ENCODE results near the gene GP5. TPM values are rescaled to one million over a fixed set of nuclear protein-coding genes. Genes with fewer than 3 reads are reported as not detected.
A peak's percentile ranks its signal among the peaks of the same experiment; 100 is the strongest.

GP5 gene
- polyA plus RNA-seq (ENCODE audit: insufficient read length in 3 of 3) = under 1 TPM; 0.51 to 0.95 (median 0.69) TPM
- long read RNA-seq, donor 1, partial matches to known transcripts = 0 of 1 reads
- long read RNA-seq, donor 1, other reads (novel, unspliced or antisense) = 0 of 1 reads
- long read RNA-seq, donor 2 = 0 reads
- long read RNA-seq, donor 3 = 0 reads
- long read RNA-seq, donor 4, partial matches to known transcripts = 0 of 1 reads
- long read RNA-seq, donor 4, other reads (novel, unspliced or antisense) = 0 of 1 reads
- long read RNA-seq, donor 5 = 0 reads
- long read RNA-seq, donor 6, partial matches to known transcripts = 0 of 3 reads
- long read RNA-seq, donor 6, other reads (novel, unspliced or antisense) = 0 of 3 reads
- long read RNA-seq, donor 7, partial matches to known transcripts = 0 of 1 reads
- long read RNA-seq, donor 7, other reads (novel, unspliced or antisense) = 0 of 1 reads
- long read RNA-seq, donor 8 = 0 reads
- long read RNA-seq, donor 9, partial matches to known transcripts = 0 of 1 reads
- long read RNA-seq, donor 9, other reads (novel, unspliced or antisense) = 0 of 1 reads
- long read RNA-seq, donor 10 = 0 reads
- long read RNA-seq, donor 11, partial matches to known transcripts = 0 of 1 reads
- long read RNA-seq, donor 11, other reads (novel, unspliced or antisense) = 0 of 1 reads
- long read RNA-seq, donor 12 = 0 reads
- long read RNA-seq, donor 13 = 0 reads
- long read RNA-seq, donor 14 = 0 reads
- long read RNA-seq, donor 15, partial matches to known transcripts = 0 of 1 reads
- long read RNA-seq, donor 15, other reads (novel, unspliced or antisense) = 0 of 1 reads
- long read RNA-seq, donor 16 = 0 reads

DNA sequence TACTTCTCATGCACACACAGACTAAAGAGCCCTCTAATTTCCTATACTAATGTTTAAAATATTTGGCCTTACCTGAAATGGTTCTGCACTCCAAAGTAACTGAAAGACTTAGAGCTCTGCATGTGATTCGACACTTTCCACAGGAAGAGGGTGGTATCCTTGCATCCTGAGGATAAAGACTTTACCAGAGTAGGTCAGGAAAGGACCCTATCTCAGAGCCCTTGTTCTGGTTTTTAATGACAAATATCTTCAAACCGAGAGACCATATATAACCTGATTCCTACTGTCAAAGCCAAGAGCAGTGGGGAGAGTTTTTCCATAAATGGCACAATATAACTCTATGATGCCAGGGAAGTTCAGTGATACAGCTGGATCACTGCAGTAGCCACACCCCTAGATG is at the start of gene GP5:
Gene GP5, minus strand, starts transcription at position 101 of the 400 bp plus-strand sequence. CDS start 984 bp downstream, outside the sequence.
- no peak for DNase-seq (ENCODE audit: extremely low read depth in 1 of 11, low read depth in 9 of 11, low spot score in 4 of 11)

GRCh38 chr3:194447657-194448056 is 48.6 kb upstream of the GP5 start:
- DNase-seq (ENCODE audit: extremely low read depth in 1 of 11, low read depth in 9 of 11, low spot score in 4 of 11) = no peak

DNA sequence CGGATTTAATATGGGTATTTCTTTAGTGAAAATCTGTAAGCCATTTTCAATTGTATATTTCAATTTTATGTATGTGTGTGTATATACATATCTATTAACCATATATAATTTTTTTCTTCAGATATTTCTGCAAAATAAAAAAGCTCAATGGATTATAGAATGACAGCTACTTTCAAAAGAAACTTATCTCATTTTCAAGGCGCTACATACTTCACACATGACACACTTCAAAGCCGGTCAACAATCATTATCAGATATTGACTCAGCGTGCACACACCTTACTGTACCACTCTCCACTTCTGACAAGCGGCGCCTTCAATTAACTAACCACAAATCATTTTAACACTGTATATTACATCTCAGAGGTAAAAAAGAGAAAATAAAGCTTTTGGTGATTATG is 48.1 kb upstream of the GP5 start:
- no peak for DNase-seq (ENCODE audit: extremely low read depth in 1 of 11, low read depth in 9 of 11, low spot score in 4 of 11)

- no peak for DNase-seq (ENCODE audit: extremely low read depth in 1 of 11, low read depth in 9 of 11, low spot score in 4 of 11)
These were observed 47.7 kb upstream of the GP5 start for GRCh38 chr3:194446754-194447153.

DNA sequence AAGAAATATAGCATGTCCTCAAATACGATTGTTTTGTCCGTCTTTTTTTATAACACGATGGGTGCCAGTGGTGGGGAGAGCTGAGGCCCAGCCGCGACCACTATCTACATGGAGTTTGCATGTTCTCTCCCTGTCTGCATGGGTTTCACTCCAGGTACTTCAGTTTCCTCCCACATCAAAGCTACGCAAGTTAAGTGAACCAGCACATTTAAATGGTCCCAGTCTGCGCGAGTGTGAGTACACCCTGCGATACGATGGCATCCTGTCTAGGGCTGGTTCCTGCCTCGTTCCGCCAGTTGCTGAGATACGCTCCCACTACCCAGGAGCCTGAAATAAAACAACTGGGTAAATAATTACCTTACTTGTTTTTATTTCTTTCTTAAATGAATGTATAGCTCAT is 47.1 kb upstream of the GP5 start:
- DNase-seq (ENCODE audit: extremely low read depth in 1 of 11, low read depth in 9 of 11, low spot score in 4 of 11) = no peak

DNA sequence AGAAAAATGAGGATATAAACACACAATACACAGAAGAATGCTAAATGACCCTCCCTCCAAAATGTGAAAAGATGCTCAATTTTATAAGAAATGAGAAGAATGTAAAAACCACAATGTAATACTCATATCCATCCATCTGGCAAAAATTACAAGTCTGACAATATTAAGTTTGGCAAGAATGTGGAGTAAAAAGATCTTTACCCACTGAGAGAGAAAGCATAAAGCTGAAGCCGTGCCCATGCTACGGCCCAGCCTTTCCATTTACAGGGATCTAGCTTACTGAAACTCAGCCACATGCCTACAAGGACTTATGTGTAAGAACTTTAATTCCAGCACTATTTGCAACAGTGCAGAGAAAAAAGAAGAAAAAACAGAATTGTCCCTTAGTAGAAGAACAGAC is 44.8 kb upstream of the GP5 start:
- no peak for DNase-seq (ENCODE audit: extremely low read depth in 1 of 11, low read depth in 9 of 11, low spot score in 4 of 11)

DNA sequence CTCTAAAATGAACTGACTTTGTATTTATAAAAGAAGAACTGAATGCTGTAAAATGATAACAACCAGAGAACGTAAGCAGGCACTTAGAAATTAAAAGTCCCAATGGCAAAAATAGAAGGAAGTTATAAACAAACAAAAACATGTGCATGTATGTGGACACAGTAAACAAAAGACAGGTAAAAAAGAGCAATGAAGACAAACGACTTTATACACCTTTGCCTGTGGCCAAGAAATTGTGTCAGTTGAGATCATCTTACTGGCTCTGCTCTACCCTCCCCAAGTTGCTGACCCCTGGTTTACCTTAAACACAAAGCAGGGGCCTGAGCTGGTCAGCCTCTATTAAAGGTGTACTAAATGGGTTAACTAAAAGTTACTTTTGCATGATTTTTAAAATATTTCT is 41.7 kb upstream of the GP5 start:
- no peak for DNase-seq (ENCODE audit: extremely low read depth in 1 of 11, low read depth in 9 of 11, low spot score in 4 of 11)

- DNase-seq (ENCODE audit: extremely low read depth in 1 of 11, low read depth in 9 of 11, low spot score in 4 of 11) = no peak
These were observed 41.0 kb upstream of the GP5 start for GRCh38 chr3:194439881-194440550.

GRCh38 chr3:194434503-194434902 is 35.4 kb upstream of the GP5 start:
- DNase-seq (ENCODE audit: extremely low read depth in 1 of 11, low read depth in 9 of 11, low spot score in 4 of 11) = no peak

- no peak for DNase-seq (ENCODE audit: extremely low read depth in 1 of 11, low read depth in 9 of 11, low spot score in 4 of 11)
These were observed 32.5 kb upstream of the GP5 start for GRCh38 chr3:194431554-194431953.

- no peak for DNase-seq (ENCODE audit: extremely low read depth in 1 of 11, low read depth in 9 of 11, low spot score in 4 of 11)
These were observed 26.3 kb upstream of the GP5 start for GRCh38 chr3:194425399-194425798.

GRCh38 chr3:194424953-194425352 is 25.9 kb upstream of the GP5 start:
- DNase-seq (ENCODE audit: extremely low read depth in 1 of 11, low read depth in 9 of 11, low spot score in 4 of 11) = no peak

GRCh38 chr3:194424373-194424772 is 25.3 kb upstream of the GP5 start:
- no peak for DNase-seq (ENCODE audit: extremely low read depth in 1 of 11, low read depth in 9 of 11, low spot score in 4 of 11)

- no peak for DNase-seq (ENCODE audit: extremely low read depth in 1 of 11, low read depth in 9 of 11, low spot score in 4 of 11)
These were observed 24.3 kb upstream of the GP5 start for GRCh38 chr3:194423317-194423716.

DNA sequence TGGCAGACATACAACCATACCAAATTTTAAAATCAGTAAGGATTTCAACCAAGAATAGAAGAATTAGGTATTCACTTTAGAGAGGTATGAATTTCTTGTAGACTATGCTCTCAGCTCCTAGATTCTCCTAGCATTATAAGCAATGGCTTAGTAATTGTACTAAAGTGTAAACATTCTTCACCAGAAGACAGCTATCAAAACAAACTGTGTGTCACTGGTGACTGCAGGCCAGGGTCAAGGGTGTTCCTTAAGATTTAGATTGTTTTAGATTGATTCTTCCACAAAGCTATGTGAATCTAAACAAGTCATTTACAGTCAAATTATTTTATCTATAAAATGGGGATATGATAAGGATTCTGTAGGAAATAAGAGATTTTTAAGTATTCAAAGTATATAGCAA is 23.1 kb upstream of the GP5 start:
- no peak for DNase-seq (ENCODE audit: extremely low read depth in 1 of 11, low read depth in 9 of 11, low spot score in 4 of 11)

DNA sequence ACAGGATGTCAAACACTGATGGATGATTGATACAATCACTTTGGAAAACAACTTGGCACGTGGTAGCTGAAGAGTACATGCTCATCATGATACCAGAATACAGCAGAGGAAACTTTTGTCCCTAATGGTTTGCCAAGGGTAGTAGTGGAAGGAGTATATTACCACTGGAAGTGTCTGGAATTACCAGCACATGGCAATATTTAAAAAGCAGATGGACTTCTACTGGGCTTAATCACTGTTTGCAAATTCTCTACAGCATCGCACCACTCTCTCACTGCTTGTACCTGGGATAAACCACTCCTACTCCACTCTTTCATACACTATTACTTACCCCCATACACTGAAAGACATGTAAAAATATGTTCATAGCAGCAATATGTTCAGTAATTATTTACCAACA is 19.6 kb upstream of the GP5 start:
- DNase-seq (ENCODE audit: extremely low read depth in 1 of 11, low read depth in 9 of 11, low spot score in 4 of 11) = no peak

GRCh38 chr3:194407423-194407822 is 8.4 kb upstream of the GP5 start:
- DNase-seq (ENCODE audit: extremely low read depth in 1 of 11, low read depth in 9 of 11, low spot score in 4 of 11) = no peak

- DNase-seq (ENCODE audit: extremely low read depth in 1 of 11, low read depth in 9 of 11, low spot score in 4 of 11) = no peak
These were observed 6.7 kb upstream of the GP5 start for GRCh38 chr3:194405766-194406165.

DNA sequence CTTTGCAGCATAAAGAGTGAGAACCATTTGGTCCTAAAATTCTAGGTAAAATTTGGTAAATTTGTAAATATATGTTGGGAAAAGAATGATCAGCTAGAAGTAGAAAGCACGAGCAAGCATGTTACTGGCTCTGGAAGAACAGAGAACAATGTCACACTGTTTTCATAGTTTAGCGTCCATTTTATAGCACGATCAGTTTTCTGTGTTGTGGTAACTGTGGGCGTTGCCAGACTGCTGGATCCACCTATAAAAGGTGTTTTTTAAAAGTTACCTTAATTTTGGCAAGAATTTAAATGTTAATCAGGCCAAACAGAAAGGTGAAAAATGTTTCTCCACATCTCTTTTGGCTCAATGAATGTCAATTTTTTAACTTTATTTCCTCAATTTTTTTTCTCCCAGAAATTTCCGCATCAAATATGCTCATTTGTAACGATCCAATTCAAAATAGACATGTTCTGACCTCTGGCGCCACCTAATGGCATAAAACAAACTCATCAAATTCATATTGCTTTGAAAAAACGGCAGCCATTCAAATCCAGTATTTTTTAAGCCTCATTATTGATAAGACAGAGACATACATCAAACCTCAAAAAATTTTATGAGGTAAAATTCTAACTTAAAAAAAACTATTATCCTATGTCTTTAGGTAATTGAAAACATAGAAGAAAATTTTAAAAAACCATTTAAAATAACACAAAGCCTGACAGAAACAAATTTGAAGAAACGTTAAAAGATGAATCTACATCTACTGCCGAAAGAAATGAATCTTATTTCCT is 5.5 kb upstream of the GP5 start:
- DNase-seq (ENCODE audit: extremely low read depth in 1 of 11, low read depth in 9 of 11, low spot score in 4 of 11) = peak in 2 of 11 donors; percentile 42 to 50
